ENCODE data around the gene TRMT44. TPM values are rescaled to one million over a fixed set of nuclear protein-coding genes. Genes with fewer than 3 reads are reported as not detected.

TRMT44 gene
- total and polyA plus RNA-seq, 8 donors: 1.8 to 39.7 (median 8.4) TPM

GRCh38 chr4:8513931-8514330, 73.4 kb downstream of the TRMT44 start:
- H3K27ac ChIP-seq: no peak overlapping the region
- TF ChIP-seq POLR2A (IDR thresholded peaks at IDR 0.05) (no peak), EP300 (IDR thresholded peaks at IDR 0.05) (no peak), POLR2AphosphoS5 (IDR thresholded peaks at IDR 0.05) (no peak)
- TF ChIP-seq, protein P1, sequence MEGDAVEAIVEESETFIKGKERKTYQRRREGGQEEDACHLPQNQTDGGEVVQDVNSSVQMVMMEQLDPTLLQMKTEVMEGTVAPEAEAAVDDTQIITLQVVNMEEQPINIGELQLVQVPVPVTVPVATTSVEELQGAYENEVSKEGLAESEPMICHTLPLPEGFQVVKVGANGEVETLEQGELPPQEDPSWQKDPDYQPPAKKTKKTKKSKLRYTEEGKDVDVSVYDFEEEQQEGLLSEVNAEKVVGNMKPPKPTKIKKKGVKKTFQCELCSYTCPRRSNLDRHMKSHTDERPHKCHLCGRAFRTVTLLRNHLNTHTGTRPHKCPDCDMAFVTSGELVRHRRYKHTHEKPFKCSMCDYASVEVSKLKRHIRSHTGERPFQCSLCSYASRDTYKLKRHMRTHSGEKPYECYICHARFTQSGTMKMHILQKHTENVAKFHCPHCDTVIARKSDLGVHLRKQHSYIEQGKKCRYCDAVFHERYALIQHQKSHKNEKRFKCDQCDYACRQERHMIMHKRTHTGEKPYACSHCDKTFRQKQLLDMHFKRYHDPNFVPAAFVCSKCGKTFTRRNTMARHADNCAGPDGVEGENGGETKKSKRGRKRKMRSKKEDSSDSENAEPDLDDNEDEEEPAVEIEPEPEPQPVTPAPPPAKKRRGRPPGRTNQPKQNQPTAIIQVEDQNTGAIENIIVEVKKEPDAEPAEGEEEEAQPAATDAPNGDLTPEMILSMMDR (IDR thresholded peaks at IDR 0.05): no peak
- no peaks in the 10 kb centered on the region for H3K9me3 ChIP-seq
- no peaks in the 10 kb centered on the region for H3K4me1 ChIP-seq
- H3K36me3 ChIP-seq: no peaks in the 10 kb centered on the region
- WGBS, 5 donors: 79 to 87% (median 84%) methylated on average over 8 of the region's 8 CpGs
- no peak for DNase-seq
- intact Hi-C loops (cut with DNase I; ENCODE audit: low total_unique reads): no loop called here
- no peak overlapping the region for H3K4me3 ChIP-seq
- no peaks in the 10 kb centered on the region for H3K27me3 ChIP-seq

DNA sequence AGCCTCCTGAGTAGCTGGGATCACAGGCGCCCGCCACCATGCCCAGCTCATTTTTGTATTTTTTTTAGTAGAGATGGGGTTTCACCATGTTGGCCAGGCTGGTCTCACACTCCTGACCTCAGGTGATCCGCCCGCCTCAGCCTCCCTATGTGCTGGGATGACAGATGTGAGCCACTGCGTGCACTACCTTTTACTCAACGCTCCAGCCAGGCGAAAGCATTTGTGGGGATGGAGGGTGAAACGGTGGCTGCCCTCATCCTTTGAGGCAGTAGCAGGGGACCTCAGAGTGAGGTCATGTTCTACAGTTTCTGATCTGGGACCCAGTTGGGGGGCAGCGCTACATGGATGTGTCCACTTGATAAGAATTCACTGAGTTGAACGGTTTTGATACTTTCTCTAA, 73.8 kb downstream of the TRMT44 start:
- 86 to 93% (median 91%) methylated on average over 10 of the region's 10 CpGs for WGBS, 5 donors
- no peak for DNase-seq
- TF ChIP-seq EP300 (IDR thresholded peaks at IDR 0.05) (no peak), POLR2A (IDR thresholded peaks at IDR 0.05) (no peak), POLR2AphosphoS5 (IDR thresholded peaks at IDR 0.05) (no peak)
- TF ChIP-seq, protein P1 (IDR thresholded peaks at IDR 0.05): no peak
- no peak overlapping the region for H3K4me3 ChIP-seq
- no peaks in the 10 kb centered on the region for H3K9me3 ChIP-seq
- H3K36me3 ChIP-seq: no peaks in the 10 kb centered on the region
- intact Hi-C loops (cut with DNase I; ENCODE audit: low total_unique reads): no loop called here
- no peaks in the 10 kb centered on the region for H3K27me3 ChIP-seq
- no peak overlapping the region for H3K27ac ChIP-seq
- no peaks in the 10 kb centered on the region for H3K4me1 ChIP-seq

DNA sequence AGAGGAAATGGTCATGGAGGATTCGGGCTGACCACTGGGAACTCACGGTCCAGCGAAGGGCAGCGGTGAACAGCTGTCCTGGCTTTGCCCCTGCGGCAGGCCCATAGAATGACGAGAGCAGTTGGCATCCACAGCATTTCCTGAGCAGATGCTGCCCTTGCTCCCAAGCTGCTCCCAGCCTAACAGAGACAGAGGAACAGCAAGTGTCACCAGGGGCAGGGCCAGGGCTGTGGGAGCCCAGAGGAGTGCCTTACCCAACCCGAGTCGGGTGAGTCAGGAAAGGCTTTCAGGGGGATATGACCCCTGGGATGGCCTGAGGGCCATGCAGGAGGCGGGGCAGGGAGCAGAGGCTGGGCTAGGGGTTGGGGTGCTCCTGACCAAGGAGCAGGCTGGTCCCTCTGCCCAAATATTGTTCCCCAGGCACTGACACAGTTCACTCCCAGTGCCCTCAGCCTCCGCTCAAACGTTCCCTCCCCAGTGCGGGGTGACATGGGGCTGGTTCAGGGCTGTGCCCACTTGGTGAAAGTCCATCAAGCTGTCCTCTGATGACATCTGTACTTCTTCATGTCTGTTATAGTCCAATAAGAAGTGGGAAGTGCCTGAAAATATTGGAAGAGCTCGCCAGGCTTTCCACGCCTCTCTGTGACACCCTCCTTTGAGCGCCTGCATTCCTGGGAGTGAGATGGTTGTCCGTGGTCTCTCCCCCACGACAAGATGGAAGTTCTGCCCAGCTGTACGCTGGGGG, 74.9 kb downstream of the TRMT44 start:
- H3K4me3 ChIP-seq: no peak overlapping the region
- no peak for TF ChIP-seq POLR2AphosphoS5 (IDR thresholded peaks at IDR 0.05)
- TF ChIP-seq POLR2A (IDR thresholded peaks at IDR 0.05): no peak
- TF ChIP-seq, protein P1 (IDR thresholded peaks at IDR 0.05): no peak
- TF ChIP-seq EP300 (IDR thresholded peaks at IDR 0.05): no peak
- no peaks in the 10 kb centered on the region for H3K4me1 ChIP-seq
- no peaks in the 10 kb centered on the region for H3K27me3 ChIP-seq
- intact Hi-C loops (cut with DNase I; ENCODE audit: low total_unique reads): no loop called here
- peaks cover 0 to 7% (median 5%) of the 10 kb centered on the region in 4 donors for H3K9me3 ChIP-seq
- H3K27ac ChIP-seq: no peak overlapping the region
- no peak for DNase-seq
- WGBS, 5 donors: 70 to 83% (median 80%) methylated on average over 18 of the region's 18 CpGs
- H3K36me3 ChIP-seq: no peaks in the 10 kb centered on the region

DNA sequence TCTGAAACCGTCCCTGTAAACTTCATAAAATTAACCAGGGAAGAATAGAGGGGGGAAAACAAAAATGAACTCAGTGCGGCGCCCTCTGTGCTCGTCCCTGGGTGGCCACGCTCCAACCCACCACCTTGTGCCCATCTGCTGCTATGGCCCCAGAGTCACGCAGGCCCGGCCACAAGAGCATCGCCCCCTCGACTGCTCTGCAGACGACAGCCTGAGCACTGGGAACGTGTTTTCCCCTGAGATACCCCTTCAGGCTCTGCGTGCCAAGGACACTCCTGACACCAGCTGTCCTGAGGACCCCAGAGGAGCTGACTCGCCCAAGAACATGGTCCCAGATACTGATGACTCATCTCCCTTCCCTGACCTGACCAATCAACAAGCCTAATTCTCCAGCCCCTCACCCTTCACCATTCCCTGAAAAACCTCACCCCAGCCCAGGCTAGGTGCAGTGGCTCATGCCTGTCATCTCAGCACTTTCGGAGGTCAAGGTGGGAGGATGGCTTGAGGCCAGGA, 75.5 kb downstream of the TRMT44 start:
- Histone ChIP-seq H3K4me1 (no peaks in the 10 kb centered on the region), H3K4me3 (no peak overlapping the region), H3K27me3 (no peaks in the 10 kb centered on the region), H3K36me3 (no peaks in the 10 kb centered on the region), H3K9me3 (peaks cover 0 to 13% (median 7%) of the 10 kb centered on the region in 4 donors), H3K27ac (no peak overlapping the region)
- 80 to 87% (median 83%) methylated on average over 14 of the region's 14 CpGs for WGBS, 5 donors
- TF ChIP-seq POLR2AphosphoS5 (IDR thresholded peaks at IDR 0.05): no peak
- TF ChIP-seq POLR2A (IDR thresholded peaks at IDR 0.05): no peak
- TF ChIP-seq, protein P1 (IDR thresholded peaks at IDR 0.05): no peak
- TF ChIP-seq EP300 (IDR thresholded peaks at IDR 0.05): no peak
- intact Hi-C loops (cut with DNase I; ENCODE audit: low total_unique reads): no loop called here
- DNase-seq: no peak

Data from stomach (tissue), 9 donors.